Keratinocyte (primary cell): ENCODE data around the gene ELANE. TPM values are rescaled to one million over a fixed set of nuclear protein-coding genes. Genes with fewer than 3 reads are reported as not detected.

Experiments
- DNase-seq: peaks from one replicate; pipeline ENCODE4 v3.0.0-alpha.2; 2011; ENCODE audit warnings: low read depth, missing footprints, low spot score
- FAIRE-seq: peaks from 2 replicates; lab custom pipeline; 2011; peaks lifted over from hg19 to GRCh38; lab: Jason Lieb, UNC
- H2AFZ ChIP-seq: 2 replicates; pipeline ENCODE4 v1.6.0; 2012; ENCODE audit warnings: low read length, control low read depth, inconsistent platforms; ENCODE audit not compliant: control insufficient read depth
- H3K27ac ChIP-seq: 2 replicates; pipeline ENCODE4 v1.5.1; 2011; ENCODE audit warnings: low read length; ENCODE audit not compliant: control insufficient read depth, insufficient read depth
- H3K27me3 ChIP-seq: 3 replicates; pipeline ENCODE4 v1.6.0; 2011; ENCODE audit warnings: low read length; ENCODE audit not compliant: control insufficient read depth, insufficient read depth; ENCODE audit errors: extremely low read depth
- H3K36me3 ChIP-seq, 2 experiments: 2 replicates in 1 of 2; 3 replicates in 1 of 2; pipeline ENCODE4 v1.5.1; 2011; ENCODE audit warnings: low read length in 2 of 2, mild to moderate bottlenecking in 1 of 2; ENCODE audit not compliant: control insufficient read depth in 2 of 2, insufficient read depth in 2 of 2; ENCODE audit errors: extremely low read depth in 1 of 2
- H3K4me1 ChIP-seq: 3 replicates; pipeline ENCODE4 v1.5.1; 2011; ENCODE audit warnings: low read length; ENCODE audit not compliant: control insufficient read depth, insufficient read depth; ENCODE audit errors: extremely low read depth
- H3K4me2 ChIP-seq: 3 replicates; pipeline ENCODE4 v1.6.0; 2011; ENCODE audit warnings: low read depth, low read length; ENCODE audit not compliant: control insufficient read depth, insufficient read depth; ENCODE audit errors: extremely low read depth
- H3K4me3 ChIP-seq, 3 experiments: fragments of 200-600 bp in 1 of 3; sonication (generic) in 1 of 3; 2 replicates in 2 of 3; 3 replicates in 1 of 3; pipeline ENCODE4 v1.5.1; 2011 to 2016; ENCODE audit warnings: low read length in 3 of 3, mild to moderate bottlenecking in 3 of 3, control low read depth in 2 of 3, inconsistent platforms in 1 of 3, low read depth in 1 of 3, mixed read lengths in 1 of 3, mixed run types in 1 of 3, moderate library complexity in 1 of 3; ENCODE audit not compliant: control insufficient read depth in 2 of 3, insufficient read depth in 2 of 3; ENCODE audit errors: extremely low read depth in 1 of 3
- H3K79me2 ChIP-seq: 2 replicates; pipeline ENCODE4 v1.6.0; 2012; ENCODE audit warnings: low read length; ENCODE audit not compliant: control insufficient read depth, insufficient read depth
- H3K9ac ChIP-seq: 3 replicates; pipeline ENCODE4 v1.6.0; 2011; ENCODE audit warnings: low read length; ENCODE audit not compliant: control insufficient read depth, insufficient read depth; ENCODE audit errors: extremely low read depth
- H3K9me1 ChIP-seq: 3 replicates; pipeline ENCODE4 v1.6.0; 2011; ENCODE audit warnings: low read length; ENCODE audit not compliant: control insufficient read depth, insufficient read depth; ENCODE audit errors: extremely low read depth
- H3K9me3 ChIP-seq: 2 replicates; pipeline ENCODE4 v1.5.1; 2012; ENCODE audit warnings: low read depth, low read length; ENCODE audit not compliant: control insufficient read depth
- H4K20me1 ChIP-seq: 3 replicates; pipeline ENCODE4 v1.6.0; 2011; ENCODE audit warnings: low read length; ENCODE audit not compliant: control insufficient read depth, insufficient read depth; ENCODE audit errors: extremely low read depth
- CTCF ChIP-seq, 3 experiments: IDR thresholded peaks in 1 of 3; conservative IDR thresholded peaks in 1 of 3; optimal IDR thresholded peaks in 1 of 3; 2 replicates in 2 of 3; 3 replicates in 1 of 3; pipeline versions ENCODE3 to v1.5.1; 2011; ENCODE audit warnings: low read length in 3 of 3, mild to moderate bottlenecking in 3 of 3, moderate library complexity in 2 of 3, control low read depth in 1 of 3, inconsistent platforms in 1 of 3; ENCODE audit not compliant: insufficient read depth in 2 of 3; ENCODE audit errors: extremely low read depth in 1 of 3
- EZH2 ChIP-seq: IDR thresholded peaks from one replicate; pipeline ENCODE4 v1.6.1; 2012; ENCODE audit warnings: inconsistent platforms, mild to moderate bottlenecking, low read length, moderate library complexity
- dilution Hi-C: fragments of 300-500 bp; cut with MboI; formaldehyde crosslinking; loops from one replicate; pipeline ENCODE4 v1.7.0; 2020; ENCODE audit warnings: low sequenced_read_pairs; ENCODE audit not compliant: extremely low pct_ligation_motif_present
- polyA plus RNA-seq, 5 experiments: library from polyadenylated mRNA; depleted of rRNA in 3 of 5; stranded (reverse) in 3 of 5; stranded (forward) in 1 of 5; unstranded in 1 of 5; fragments of >200 nt; gene quantifications; 1 replicate in 1 of 5; 2 replicates in 3 of 5; 3 replicates in 1 of 5; pipeline versions ENCODE4 v1.2.1 to v1.2.3, GENCODE V29; 2011 to 2012; ENCODE audit warnings: missing spikeins in 2 of 5, low read depth in 1 of 5, low replicate concordance in 1 of 5

Gene ELANE
- polyA plus RNA-seq, 1 donor (not counting 4 experiments of a cell fraction or from before 2014, with no cell fraction given) = not detected

GRCh38 chr19:844546-844971 is 7.5 kb upstream of the ELANE start:
- Histone ChIP-seq H3K27me3 (peaks cover 41% of the 10 kb centered on the region), H3K9ac (no peak overlapping the region), H2AFZ (no peak overlapping the region), H3K4me1 (no peaks in the 10 kb centered on the region), H3K9me3 (no peaks in the 10 kb centered on the region), H4K20me1 (no peaks in the 10 kb centered on the region), H3K79me2 (no peaks in the 10 kb centered on the region), H3K4me2 (no peak overlapping the region), H3K36me3 (no peaks in the 10 kb centered on the region), H3K4me3 (no peak overlapping the region), H3K27ac (no peak overlapping the region), H3K9me1 (no peaks in the 10 kb centered on the region)
- dilution Hi-C loops = no loop called here
- no peak for TF ChIP-seq CTCF (optimal IDR thresholded peaks at IDR 0.05 in 1 of 3, IDR thresholded peaks at IDR 0.05 in 1 of 3, conservative IDR thresholded peaks at IDR 0.05 in 1 of 3; ENCODE audit: extremely low read depth in 1 of 3, insufficient read depth in 2 of 3, low read length in 3 of 3)
- no peak for TF ChIP-seq EZH2
- DNase-seq (no peak), FAIRE-seq (no peak)

DNA sequence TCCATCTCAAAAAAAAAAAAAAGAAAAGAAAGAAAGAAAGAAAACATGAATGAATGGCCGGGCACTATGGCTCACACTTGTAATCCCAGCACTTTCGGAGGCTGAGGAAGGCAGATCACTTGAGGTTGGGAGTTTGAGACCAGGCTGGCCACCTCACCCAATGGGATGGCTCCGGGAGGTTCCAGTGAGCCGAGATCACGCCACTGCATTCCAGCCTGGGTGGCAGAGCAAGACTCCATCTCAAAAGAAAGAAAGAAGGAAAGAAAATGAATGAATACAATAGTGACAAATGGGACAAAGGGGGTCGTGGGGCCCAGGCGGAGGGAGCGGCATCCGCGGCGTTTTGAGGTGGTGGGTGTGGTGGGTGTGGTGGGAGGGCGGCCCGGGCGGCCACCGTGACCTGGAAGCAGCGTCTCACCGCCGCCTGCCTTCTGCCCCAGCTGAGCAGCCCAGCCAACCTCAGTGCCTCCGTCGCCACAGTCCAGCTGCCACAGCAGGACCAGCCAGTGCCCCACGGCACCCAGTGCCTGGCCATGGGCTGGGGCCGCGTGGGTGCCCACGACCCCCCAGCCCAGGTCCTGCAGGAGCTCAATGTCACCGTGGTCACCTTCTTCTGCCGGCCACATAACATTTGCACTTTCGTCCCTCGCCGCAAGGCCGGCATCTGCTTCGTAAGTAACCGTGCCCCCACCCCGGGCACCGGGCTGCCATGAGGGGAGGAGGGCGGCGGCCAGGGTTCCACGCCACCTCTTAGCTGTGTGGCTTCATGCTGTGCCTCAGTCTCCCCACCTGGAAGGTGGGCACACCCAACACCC is 6.2 kb upstream of the ELANE start:
- Histone ChIP-seq H3K4me1 (peaks cover 4% of the 10 kb centered on the region), H3K27me3 (peaks cover 48% of the 10 kb centered on the region), H3K9me1 (no peaks in the 10 kb centered on the region), H3K4me2 (no peak overlapping the region), H3K27ac (no peak overlapping the region), H3K4me3 (no peak overlapping the region), H3K79me2 (no peaks in the 10 kb centered on the region), H2AFZ (no peak overlapping the region), H3K9me3 (no peaks in the 10 kb centered on the region), H4K20me1 (peaks cover 4% of the 10 kb centered on the region), H3K36me3 (no peaks in the 10 kb centered on the region), H3K9ac (no peak overlapping the region)
- FAIRE-seq = no peak
- dilution Hi-C loops = no loop called here
- no peak for DNase-seq
- TF ChIP-seq CTCF (optimal IDR thresholded peaks at IDR 0.05 in 1 of 3, IDR thresholded peaks at IDR 0.05 in 1 of 3, conservative IDR thresholded peaks at IDR 0.05 in 1 of 3; ENCODE audit: extremely low read depth in 1 of 3, insufficient read depth in 2 of 3, low read length in 3 of 3) (no peak), EZH2 (no peak)
